ENCODE results near the gene MPI.

Gene MPI

GRCh38 chr15:74895830-74896229 is 6.0 kb downstream of the MPI start:
- ChIA-PET CTCF (interaction anchor here (0.6 kb wide), 1 partner anchor 37 kb away, joined by 3 read pairs; no protein-coding TSS in a partner anchor), POLR2A (interaction anchor here (1.2 to 3.7 kb wide), 2 partner anchors 11 to 51 kb away, joined by 4 to 25 read pairs; partner anchors contain the start of gene FAM219B)
- DNase-seq (ENCODE audit: extremely low spot score): no peak
- TF ChIP-seq ZNF384 (IDR thresholded peaks at IDR 0.05) (no peak), L3MBTL2 (conservative IDR thresholded peaks at IDR 0.05) (no peak), ELF4 (IDR thresholded peaks at IDR 0.05) (no peak), PKNOX1 (IDR thresholded peaks at IDR 0.05) (no peak), FOXM1 (IDR thresholded peaks at IDR 0.05; ENCODE audit: borderline replicate concordance) (no peak)

DNA sequence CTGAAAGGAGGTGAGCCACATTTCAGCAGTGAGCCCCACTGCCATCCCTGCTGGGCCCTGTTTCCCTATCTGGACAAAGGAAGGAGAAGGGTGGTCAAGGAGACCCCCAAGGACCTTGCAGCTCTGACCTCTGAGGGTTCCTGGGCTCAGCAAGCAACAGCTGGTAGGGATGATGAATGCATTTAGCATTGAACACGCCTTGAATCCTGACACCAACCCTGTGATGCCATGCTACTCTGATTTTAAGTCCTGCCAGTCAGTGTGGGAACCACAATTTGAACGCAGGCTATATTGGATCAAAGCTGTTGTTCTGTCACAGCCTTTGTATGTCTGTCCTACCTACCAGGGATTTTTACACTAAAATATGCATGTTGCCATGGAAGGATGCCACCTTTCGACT is 6.5 kb downstream of the MPI start:
- ChIA-PET POLR2A (interaction anchor here (1.2 to 3.7 kb wide), 2 partner anchors 10 to 52 kb away, joined by 4 to 25 read pairs; partner anchors contain the start of gene FAM219B), CTCF (no interaction called here)
- no peak for TF ChIP-seq ARNT (IDR thresholded peaks at IDR 0.05)
- TF ChIP-seq ZNF384 (IDR thresholded peaks at IDR 0.05): no peak
- TF ChIP-seq L3MBTL2 (conservative IDR thresholded peaks at IDR 0.05): no peak
- TF ChIP-seq LEF1 (IDR thresholded peaks at IDR 0.05; ENCODE audit: borderline replicate concordance): no peak
- TF ChIP-seq FOXM1 (IDR thresholded peaks at IDR 0.05; ENCODE audit: borderline replicate concordance): no peak
- no peak for TF ChIP-seq HDGF (IDR thresholded peaks at IDR 0.05; ENCODE audit: borderline replicate concordance)
- TF ChIP-seq FOXK2 (IDR thresholded peaks at IDR 0.05): no peak
- TF ChIP-seq SUZ12 (IDR thresholded peaks at IDR 0.05): no peak
- no peak for TF ChIP-seq TARDBP (IDR thresholded peaks at IDR 0.05)
- TF ChIP-seq PKNOX1 (IDR thresholded peaks at IDR 0.05): no peak
- no peak for TF ChIP-seq SP1 (IDR thresholded peaks at IDR 0.05)
- TF ChIP-seq BHLHE40 (IDR thresholded peaks at IDR 0.05; ENCODE audit: borderline replicate concordance): no peak
- TF ChIP-seq NFRKB (IDR thresholded peaks at IDR 0.05): no peak
- TF ChIP-seq FOXA1 (IDR thresholded peaks at IDR 0.05): no peak
- no peak for TF ChIP-seq ELF4 (IDR thresholded peaks at IDR 0.05)
- TF ChIP-seq CTBP1 (IDR thresholded peaks at IDR 0.05; ENCODE audit: borderline replicate concordance): no peak
- no peak for DNase-seq (ENCODE audit: extremely low spot score)

- no peak for DNase-seq (ENCODE audit: extremely low spot score)
- ChIA-PET CTCF (interaction anchor here (0.5 to 1.3 kb wide), 3 partner anchors 15 to 528 kb away, joined by 3 to 5 read pairs (median 3); no protein-coding TSS in a partner anchor), POLR2A (interaction anchor here (0.9 to 3.7 kb wide), 6 partner anchors 8 to 116 kb away, joined by 3 to 25 read pairs (median 6); partner anchors contain the start of genes COX5A, CSK, FAM219B and MPI)
- no peak for TF ChIP-seq ZNF384 (IDR thresholded peaks at IDR 0.05)
- no peak for TF ChIP-seq ARNT (IDR thresholded peaks at IDR 0.05)
- no peak for TF ChIP-seq CTBP1 (IDR thresholded peaks at IDR 0.05; ENCODE audit: borderline replicate concordance)
- no peak for TF ChIP-seq PKNOX1 (IDR thresholded peaks at IDR 0.05)
- TF ChIP-seq TARDBP (IDR thresholded peaks at IDR 0.05): no peak
- no peak for TF ChIP-seq NFRKB (IDR thresholded peaks at IDR 0.05)
- TF ChIP-seq SUZ12 (IDR thresholded peaks at IDR 0.05): no peak
- TF ChIP-seq FOXK2 (IDR thresholded peaks at IDR 0.05): no peak
- TF ChIP-seq BHLHE40 (IDR thresholded peaks at IDR 0.05; ENCODE audit: borderline replicate concordance): no peak
- no peak for TF ChIP-seq FOXA1 (IDR thresholded peaks at IDR 0.05)
- TF ChIP-seq SP1 (IDR thresholded peaks at IDR 0.05): no peak
- TF ChIP-seq L3MBTL2 (conservative IDR thresholded peaks at IDR 0.05): no peak
- no peak for TF ChIP-seq LEF1 (IDR thresholded peaks at IDR 0.05; ENCODE audit: borderline replicate concordance)
- no peak for TF ChIP-seq FOXM1 (IDR thresholded peaks at IDR 0.05; ENCODE audit: borderline replicate concordance)
- TF ChIP-seq ELF4 (IDR thresholded peaks at IDR 0.05): no peak
These were observed 7.5 kb downstream of the MPI start for GRCh38 chr15:74897300-74897701.

DNA sequence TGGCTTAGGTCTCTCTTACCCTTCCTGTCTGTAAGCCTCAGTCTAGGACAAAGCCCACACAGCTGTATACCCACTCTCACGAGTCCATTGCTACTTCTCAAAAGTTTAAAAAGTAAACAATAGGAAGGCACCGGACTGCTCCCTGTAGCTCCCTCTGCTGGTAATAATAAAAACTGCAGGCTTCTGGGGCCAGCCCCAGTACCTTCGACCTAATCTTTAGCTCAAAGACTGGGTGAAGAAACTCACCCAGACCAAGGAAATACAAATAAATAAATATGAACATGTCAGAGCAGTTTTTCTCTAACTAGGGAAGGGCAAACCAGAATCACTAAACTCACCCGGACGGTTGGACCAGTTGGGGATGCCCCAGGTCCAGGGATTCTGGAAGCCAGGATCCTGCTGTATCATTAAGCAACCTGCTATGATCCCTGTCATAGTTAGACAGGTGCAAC is 11.8 kb downstream of the MPI start:
- DNase-seq (ENCODE audit: extremely low spot score): peak; percentile 81
- ChIA-PET POLR2A (interaction anchor here (0.6 to 4.7 kb wide), 14 partner anchors 9 to 130 kb away, joined by 3 to 34 read pairs (median 4); partner anchors contain the start of genes COX5A, MPI, RPP25 and ULK3), CTCF (interaction anchor here (0.5 to 2.0 kb wide), 37 partner anchors 8 to 408 kb away, joined by 3 to 13 read pairs (median 4); partner anchors contain the start of genes CPLX3, CYP1A1, MPI and RPP25)
- TF ChIP-seq ARNT (IDR thresholded peaks at IDR 0.05): no peak
- no peak for TF ChIP-seq FOXM1 (IDR thresholded peaks at IDR 0.05; ENCODE audit: borderline replicate concordance)
- TF ChIP-seq BHLHE40 (IDR thresholded peaks at IDR 0.05; ENCODE audit: borderline replicate concordance): no peak

- CTCF ChIA-PET: interaction anchor here (0.5 to 2.0 kb wide), 29 partner anchors 8 to 302 kb away, joined by 3 to 13 read pairs (median 4); partner anchors contain the start of genes CYP1A1, MPI, RPP25 and SCAMP2
- POLR2A ChIA-PET: interaction anchor here (0.5 to 4.7 kb wide), 11 partner anchors 8 to 131 kb away, joined by 3 to 34 read pairs (median 5); partner anchors contain the start of genes MPI, RPP25 and ULK3
- no peak for DNase-seq (ENCODE audit: extremely low spot score)
- TF ChIP-seq LEF1 (IDR thresholded peaks at IDR 0.05; ENCODE audit: borderline replicate concordance): no peak
- TF ChIP-seq FOXA1 (IDR thresholded peaks at IDR 0.05): no peak
- TF ChIP-seq ELF4 (IDR thresholded peaks at IDR 0.05): no peak
These were observed 12.6 kb downstream of the MPI start for GRCh38 chr15:74902295-74903075.

DNA sequence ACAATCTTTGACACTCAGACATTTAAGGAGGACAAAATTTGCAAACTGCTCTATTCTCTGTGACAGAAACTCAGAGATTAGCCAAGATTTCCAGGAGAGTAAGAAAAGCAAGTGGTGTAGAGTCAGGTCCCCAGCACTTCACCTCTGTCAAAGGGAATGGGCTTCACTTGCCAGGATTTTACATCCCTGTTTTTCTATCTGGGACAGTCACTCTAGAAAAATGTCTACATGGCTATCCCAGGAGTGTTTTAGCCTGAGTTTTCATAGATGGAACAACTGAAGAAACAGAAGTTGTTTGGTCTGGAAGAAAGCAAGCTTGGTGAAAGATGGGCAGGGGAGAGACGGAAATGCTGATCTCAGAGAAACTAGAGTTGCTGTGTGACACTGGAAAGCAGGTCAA is 13.8 kb downstream of the MPI start:
- ChIA-PET CTCF (interaction anchor here (0.7 kb wide), 2 partner anchors 47 to 256 kb away, joined by 3 to 4 read pairs; no protein-coding TSS in a partner anchor), POLR2A (interaction anchor here (0.9 to 3.4 kb wide), 4 partner anchors 10 to 47 kb away, joined by 3 to 12 read pairs (median 5); partner anchors contain the start of genes COX5A and MPI)
- DNase-seq (ENCODE audit: extremely low spot score): no peak
- TF ChIP-seq CTBP1 (IDR thresholded peaks at IDR 0.05; ENCODE audit: borderline replicate concordance) (no peak), HDGF (IDR thresholded peaks at IDR 0.05; ENCODE audit: borderline replicate concordance) (no peak), ZNF384 (IDR thresholded peaks at IDR 0.05) (no peak), FOXM1 (IDR thresholded peaks at IDR 0.05; ENCODE audit: borderline replicate concordance) (no peak), BHLHE40 (IDR thresholded peaks at IDR 0.05; ENCODE audit: borderline replicate concordance) (no peak), L3MBTL2 (conservative IDR thresholded peaks at IDR 0.05) (no peak), FOXK2 (IDR thresholded peaks at IDR 0.05) (no peak), SP1 (IDR thresholded peaks at IDR 0.05) (no peak), SUZ12 (IDR thresholded peaks at IDR 0.05) (no peak), PKNOX1 (IDR thresholded peaks at IDR 0.05) (no peak), NFRKB (IDR thresholded peaks at IDR 0.05) (no peak), ARNT (IDR thresholded peaks at IDR 0.05) (no peak), FOXA1 (IDR thresholded peaks at IDR 0.05) (no peak), ELF4 (IDR thresholded peaks at IDR 0.05) (no peak), TARDBP (IDR thresholded peaks at IDR 0.05) (no peak), LEF1 (IDR thresholded peaks at IDR 0.05; ENCODE audit: borderline replicate concordance) (no peak)

All from HEK293T (cell line).